ENCODE results near the gene ABCG1.
A peak's percentile ranks its signal among the peaks of the same experiment; 100 is the strongest.

Gene ABCG1

GRCh38 chr21:42245331-42246193 lies 26.6 kb downstream of the ABCG1 start:
- H4K91ac ChIP-seq (ENCODE audit: low read depth, low read length, poor library complexity): no peak overlapping the region
- H2BK5ac ChIP-seq (ENCODE audit: low read length): no peak overlapping the region
- no peak overlapping the region for H2AFZ ChIP-seq (ENCODE audit: low read length)
- H4K8ac ChIP-seq (ENCODE audit: low read depth, low read length): no peak overlapping the region
- no peaks in the 10 kb centered on the region for H3K27me3 ChIP-seq (ENCODE audit: control insufficient read depth in 3 of 3, insufficient read depth in 3 of 3, low read depth in 1 of 3, low read length in 3 of 3)
- no peak overlapping the region for H2AK5ac ChIP-seq (ENCODE audit: low read depth, low read length)
- no peak overlapping the region for H3K4ac ChIP-seq (ENCODE audit: low read length)
- H3K36me3 ChIP-seq (replicated peaks in 1 of 2; ENCODE audit: control insufficient read depth in 2 of 2, insufficient read depth in 2 of 2, low read length in 2 of 2): no peaks in the 10 kb centered on the region
- peak overlapping the region; percentile 53 for H3K9ac ChIP-seq (ENCODE audit: low read depth, low read length, poor library complexity)
- H3K9me3 ChIP-seq (replicated peaks in 1 of 2; ENCODE audit: control insufficient read depth in 2 of 2, insufficient read depth in 1 of 2, low read depth in 1 of 2, low read length in 2 of 2): peaks cover 0 to 1% of the 10 kb centered on the region in 2 donors
- peak overlapping the region; percentile 57 for H3K18ac ChIP-seq (ENCODE audit: low read length)
- no peak overlapping the region for H3K4me3 ChIP-seq (ENCODE audit: low read length in 2 of 2)
- H3K27ac ChIP-seq (replicated peaks; ENCODE audit: low read length): no peak overlapping the region
- no peak overlapping the region for H2BK12ac ChIP-seq (ENCODE audit: low read length)
- H3K4me1 ChIP-seq (ENCODE audit: control insufficient read depth in 2 of 2, insufficient read depth in 1 of 2, low read depth in 1 of 2, low read length in 2 of 2): peaks cover 0 to 2% of the 10 kb centered on the region in 2 donors
- H3K23ac ChIP-seq (ENCODE audit: low read depth, low read length, poor library complexity): no peak overlapping the region
- H3K14ac ChIP-seq (ENCODE audit: low read length): no peak overlapping the region
- H3K4me2 ChIP-seq (ENCODE audit: insufficient read depth, low read length, poor library complexity, severe bottlenecking): no peak overlapping the region
- no peaks in the 10 kb centered on the region for H3K79me1 ChIP-seq (ENCODE audit: low read depth, low read length)
- DNase-seq (ENCODE audit: low spot score): no peak
- no peak overlapping the region for H2BK15ac ChIP-seq (ENCODE audit: low read length)
- no CpG with 5 or more reads among the region's 10 CpGs for WGBS, 2 donors (ENCODE audit: extremely low coverage in 2 of 2, insufficient read length in 2 of 2, insufficient replicate concordance in 1 of 2)
- H2BK120ac ChIP-seq (ENCODE audit: low read depth, low read length): no peak overlapping the region

GRCh38 chr21:42247716-42248115 lies 28.8 kb downstream of the ABCG1 start:
- H3K27me3 ChIP-seq (ENCODE audit: control insufficient read depth in 3 of 3, insufficient read depth in 3 of 3, low read depth in 1 of 3, low read length in 3 of 3): no peaks in the 10 kb centered on the region
- no CpG with 5 or more reads among the region's 11 CpGs for WGBS, 2 donors (ENCODE audit: extremely low coverage in 2 of 2, insufficient read length in 2 of 2, insufficient replicate concordance in 1 of 2)
- H3K9ac ChIP-seq (ENCODE audit: low read depth, low read length, poor library complexity): no peak overlapping the region
- H3K4me1 ChIP-seq (ENCODE audit: control insufficient read depth in 2 of 2, insufficient read depth in 1 of 2, low read depth in 1 of 2, low read length in 2 of 2): peaks cover 0 to 2% of the 10 kb centered on the region in 2 donors
- no peak overlapping the region for H2AFZ ChIP-seq (ENCODE audit: low read length)
- no peak overlapping the region for H3K27ac ChIP-seq (replicated peaks; ENCODE audit: low read length)
- H4K91ac ChIP-seq (ENCODE audit: low read depth, low read length, poor library complexity): no peak overlapping the region
- no peak overlapping the region for H2BK5ac ChIP-seq (ENCODE audit: low read length)
- no peak overlapping the region for H2BK15ac ChIP-seq (ENCODE audit: low read length)
- no peak overlapping the region for H4K8ac ChIP-seq (ENCODE audit: low read depth, low read length)
- no peak overlapping the region for H3K23ac ChIP-seq (ENCODE audit: low read depth, low read length, poor library complexity)
- H2BK120ac ChIP-seq (ENCODE audit: low read depth, low read length): no peak overlapping the region
- no peaks in the 10 kb centered on the region for H3K9me3 ChIP-seq (replicated peaks in 1 of 2; ENCODE audit: control insufficient read depth in 2 of 2, insufficient read depth in 1 of 2, low read depth in 1 of 2, low read length in 2 of 2)
- no peak overlapping the region for H3K14ac ChIP-seq (ENCODE audit: low read length)
- H3K4me2 ChIP-seq (ENCODE audit: insufficient read depth, low read length, poor library complexity, severe bottlenecking): no peak overlapping the region
- H3K36me3 ChIP-seq (replicated peaks in 1 of 2; ENCODE audit: control insufficient read depth in 2 of 2, insufficient read depth in 2 of 2, low read length in 2 of 2): no peaks in the 10 kb centered on the region
- H3K4me3 ChIP-seq (ENCODE audit: low read length in 2 of 2): no peak overlapping the region
- H2BK12ac ChIP-seq (ENCODE audit: low read length): no peak overlapping the region
- no peaks in the 10 kb centered on the region for H3K79me1 ChIP-seq (ENCODE audit: low read depth, low read length)
- H3K4ac ChIP-seq (ENCODE audit: low read length): no peak overlapping the region
- no peak for DNase-seq (ENCODE audit: low spot score)
- no peak overlapping the region for H3K18ac ChIP-seq (ENCODE audit: low read length)
- no peak overlapping the region for H2AK5ac ChIP-seq (ENCODE audit: low read depth, low read length)

- Histone ChIP-seq H2AFZ (ENCODE audit: low read length) (no peak overlapping the region), H3K79me1 (ENCODE audit: low read depth, low read length) (no peaks in the 10 kb centered on the region), H4K8ac (ENCODE audit: low read depth, low read length) (no peak overlapping the region), H2BK5ac (ENCODE audit: low read length) (no peak overlapping the region), H3K4me2 (ENCODE audit: insufficient read depth, low read length, poor library complexity, severe bottlenecking) (no peak overlapping the region), H4K91ac (ENCODE audit: low read depth, low read length, poor library complexity) (no peak overlapping the region), H2BK12ac (ENCODE audit: low read length) (no peak overlapping the region), H2AK5ac (ENCODE audit: low read depth, low read length) (no peak overlapping the region), H3K4ac (ENCODE audit: low read length) (no peak overlapping the region), H3K27me3 (ENCODE audit: control insufficient read depth in 3 of 3, insufficient read depth in 3 of 3, low read depth in 1 of 3, low read length in 3 of 3) (no peaks in the 10 kb centered on the region), H3K27ac (replicated peaks; ENCODE audit: low read length) (no peak overlapping the region), H2BK120ac (ENCODE audit: low read depth, low read length) (no peak overlapping the region), H3K9me3 (replicated peaks in 1 of 2; ENCODE audit: control insufficient read depth in 2 of 2, insufficient read depth in 1 of 2, low read depth in 1 of 2, low read length in 2 of 2) (no peaks in the 10 kb centered on the region), H2BK15ac (ENCODE audit: low read length) (peak overlapping the region; percentile 54), H3K4me1 (ENCODE audit: control insufficient read depth in 2 of 2, insufficient read depth in 1 of 2, low read depth in 1 of 2, low read length in 2 of 2) (peaks cover 0 to 2% of the 10 kb centered on the region in 2 donors), H3K18ac (ENCODE audit: low read length) (no peak overlapping the region), H3K36me3 (replicated peaks in 1 of 2; ENCODE audit: control insufficient read depth in 2 of 2, insufficient read depth in 2 of 2, low read length in 2 of 2) (no peaks in the 10 kb centered on the region), H3K9ac (ENCODE audit: low read depth, low read length, poor library complexity) (no peak overlapping the region), H3K4me3 (ENCODE audit: low read length in 2 of 2) (no peak overlapping the region), H3K14ac (ENCODE audit: low read length) (no peak overlapping the region), H3K23ac (ENCODE audit: low read depth, low read length, poor library complexity) (no peak overlapping the region)
- DNase-seq (ENCODE audit: low spot score): no peak
- no CpG with 5 or more reads among the region's 8 CpGs for WGBS, 2 donors (ENCODE audit: extremely low coverage in 2 of 2, insufficient read length in 2 of 2, insufficient replicate concordance in 1 of 2)
Observed at GRCh38 chr21:42248241-42248640, 29.3 kb downstream of the ABCG1 start.

- H3K14ac ChIP-seq (ENCODE audit: low read length): no peak overlapping the region
- H3K4me1 ChIP-seq (ENCODE audit: control insufficient read depth in 2 of 2, insufficient read depth in 1 of 2, low read depth in 1 of 2, low read length in 2 of 2): peaks cover 0 to 2% of the 10 kb centered on the region in 2 donors
- H3K36me3 ChIP-seq (replicated peaks in 1 of 2; ENCODE audit: control insufficient read depth in 2 of 2, insufficient read depth in 2 of 2, low read length in 2 of 2): no peaks in the 10 kb centered on the region
- no peak overlapping the region for H4K91ac ChIP-seq (ENCODE audit: low read depth, low read length, poor library complexity)
- H3K23ac ChIP-seq (ENCODE audit: low read depth, low read length, poor library complexity): no peak overlapping the region
- no peak overlapping the region for H3K4ac ChIP-seq (ENCODE audit: low read length)
- no CpG with 5 or more reads among the region's 12 CpGs for WGBS, 2 donors (ENCODE audit: extremely low coverage in 2 of 2, insufficient read length in 2 of 2, insufficient replicate concordance in 1 of 2)
- no peak overlapping the region for H3K4me3 ChIP-seq (ENCODE audit: low read length in 2 of 2)
- H3K79me1 ChIP-seq (ENCODE audit: low read depth, low read length): no peaks in the 10 kb centered on the region
- H3K4me2 ChIP-seq (ENCODE audit: insufficient read depth, low read length, poor library complexity, severe bottlenecking): no peak overlapping the region
- DNase-seq (ENCODE audit: low spot score): no peak
- no peak overlapping the region for H3K18ac ChIP-seq (ENCODE audit: low read length)
- no peak overlapping the region for H3K27ac ChIP-seq (replicated peaks; ENCODE audit: low read length)
- H2BK15ac ChIP-seq (ENCODE audit: low read length): no peak overlapping the region
- no peak overlapping the region for H2AK5ac ChIP-seq (ENCODE audit: low read depth, low read length)
- no peak overlapping the region for H3K9ac ChIP-seq (ENCODE audit: low read depth, low read length, poor library complexity)
- no peaks in the 10 kb centered on the region for H3K9me3 ChIP-seq (replicated peaks in 1 of 2; ENCODE audit: control insufficient read depth in 2 of 2, insufficient read depth in 1 of 2, low read depth in 1 of 2, low read length in 2 of 2)
- no peak overlapping the region for H4K8ac ChIP-seq (ENCODE audit: low read depth, low read length)
- H2BK120ac ChIP-seq (ENCODE audit: low read depth, low read length): no peak overlapping the region
- no peak overlapping the region for H2BK5ac ChIP-seq (ENCODE audit: low read length)
- no peak overlapping the region for H2BK12ac ChIP-seq (ENCODE audit: low read length)
- H2AFZ ChIP-seq (ENCODE audit: low read length): no peak overlapping the region
- no peaks in the 10 kb centered on the region for H3K27me3 ChIP-seq (ENCODE audit: control insufficient read depth in 3 of 3, insufficient read depth in 3 of 3, low read depth in 1 of 3, low read length in 3 of 3)
Observed at GRCh38 chr21:42248783-42249597, 30.1 kb downstream of the ABCG1 start.

Data from neuronal stem cell (in vitro differentiated cells).